GM12801 (cell line): ENCODE measurements around the gene OXGR1.

Experiments used
- TF ChIP-seq, protein P1 (sequence below): IDR thresholded peaks from one replicate; pipeline ENCODE4 v1.5.1; 2011; ENCODE audit warnings: control low read depth; ENCODE audit not compliant: insufficient read length; ENCODE audit errors: extremely low read depth

Gene OXGR1

GRCh38 chr13:96994017-96994857, at the start of gene OXGR1:
Gene OXGR1, minus strand, starts transcription at chr13:96994476. Its CDS starts 6,717 bp downstream, at chr13:96987759.
- TF ChIP-seq, protein P1, sequence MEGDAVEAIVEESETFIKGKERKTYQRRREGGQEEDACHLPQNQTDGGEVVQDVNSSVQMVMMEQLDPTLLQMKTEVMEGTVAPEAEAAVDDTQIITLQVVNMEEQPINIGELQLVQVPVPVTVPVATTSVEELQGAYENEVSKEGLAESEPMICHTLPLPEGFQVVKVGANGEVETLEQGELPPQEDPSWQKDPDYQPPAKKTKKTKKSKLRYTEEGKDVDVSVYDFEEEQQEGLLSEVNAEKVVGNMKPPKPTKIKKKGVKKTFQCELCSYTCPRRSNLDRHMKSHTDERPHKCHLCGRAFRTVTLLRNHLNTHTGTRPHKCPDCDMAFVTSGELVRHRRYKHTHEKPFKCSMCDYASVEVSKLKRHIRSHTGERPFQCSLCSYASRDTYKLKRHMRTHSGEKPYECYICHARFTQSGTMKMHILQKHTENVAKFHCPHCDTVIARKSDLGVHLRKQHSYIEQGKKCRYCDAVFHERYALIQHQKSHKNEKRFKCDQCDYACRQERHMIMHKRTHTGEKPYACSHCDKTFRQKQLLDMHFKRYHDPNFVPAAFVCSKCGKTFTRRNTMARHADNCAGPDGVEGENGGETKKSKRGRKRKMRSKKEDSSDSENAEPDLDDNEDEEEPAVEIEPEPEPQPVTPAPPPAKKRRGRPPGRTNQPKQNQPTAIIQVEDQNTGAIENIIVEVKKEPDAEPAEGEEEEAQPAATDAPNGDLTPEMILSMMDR, result no peak

DNA sequence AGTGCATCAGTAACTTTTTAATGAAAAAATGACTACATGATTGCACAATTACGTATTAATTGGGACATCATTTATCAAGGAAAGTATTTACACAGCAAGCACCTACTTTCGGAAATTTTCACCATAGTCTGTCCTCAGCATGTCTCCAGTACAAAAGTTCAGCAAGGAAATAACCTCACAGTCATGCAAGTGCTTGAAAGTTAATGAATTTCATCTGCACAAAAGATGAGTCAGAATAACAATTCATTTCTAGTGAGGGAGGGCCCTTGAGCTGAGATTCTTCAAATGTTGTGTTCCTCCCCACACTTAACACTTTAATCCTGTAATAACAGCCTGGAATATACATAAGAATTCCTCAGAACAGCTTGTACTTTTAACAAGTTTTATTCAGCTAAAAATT, 49.0 kb upstream of the OXGR1 start:
- TF ChIP-seq, protein P1, result no peak

DNA sequence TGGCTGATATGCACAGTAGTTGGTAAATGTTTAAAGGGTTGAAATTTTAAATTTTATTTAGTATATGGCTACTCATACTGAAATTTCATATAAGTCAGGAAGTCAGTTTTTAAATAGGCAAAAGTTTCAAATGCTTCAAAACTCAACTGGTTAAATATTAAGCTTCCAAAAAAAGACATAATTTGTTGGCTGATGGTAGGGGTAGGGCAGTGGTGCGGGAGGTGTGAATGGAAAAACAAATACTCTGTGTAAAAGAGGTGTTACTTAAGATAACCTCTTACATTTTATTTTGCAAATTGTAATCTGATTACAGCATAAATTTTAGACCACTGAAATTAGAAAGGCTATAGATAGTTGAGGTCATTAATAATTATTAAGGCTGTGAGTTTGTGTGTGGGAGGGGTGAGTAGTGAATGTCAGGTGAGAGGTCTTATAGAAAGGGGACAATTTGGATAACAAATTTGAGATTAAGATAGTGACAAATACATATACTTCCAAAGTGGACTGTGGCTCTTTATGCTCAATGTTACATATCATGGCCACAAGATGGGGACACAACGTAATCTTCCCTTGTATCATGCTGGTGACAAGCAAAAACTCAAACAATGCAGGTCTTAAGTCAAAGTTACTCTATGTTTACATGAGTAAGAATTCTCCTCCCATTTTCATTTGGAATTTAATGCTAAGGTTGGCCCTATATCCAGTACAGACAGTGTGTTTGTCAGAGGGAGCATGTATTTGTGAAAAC, 36.6 kb upstream of the OXGR1 start:
- TF ChIP-seq, protein P1, result no peak

DNA sequence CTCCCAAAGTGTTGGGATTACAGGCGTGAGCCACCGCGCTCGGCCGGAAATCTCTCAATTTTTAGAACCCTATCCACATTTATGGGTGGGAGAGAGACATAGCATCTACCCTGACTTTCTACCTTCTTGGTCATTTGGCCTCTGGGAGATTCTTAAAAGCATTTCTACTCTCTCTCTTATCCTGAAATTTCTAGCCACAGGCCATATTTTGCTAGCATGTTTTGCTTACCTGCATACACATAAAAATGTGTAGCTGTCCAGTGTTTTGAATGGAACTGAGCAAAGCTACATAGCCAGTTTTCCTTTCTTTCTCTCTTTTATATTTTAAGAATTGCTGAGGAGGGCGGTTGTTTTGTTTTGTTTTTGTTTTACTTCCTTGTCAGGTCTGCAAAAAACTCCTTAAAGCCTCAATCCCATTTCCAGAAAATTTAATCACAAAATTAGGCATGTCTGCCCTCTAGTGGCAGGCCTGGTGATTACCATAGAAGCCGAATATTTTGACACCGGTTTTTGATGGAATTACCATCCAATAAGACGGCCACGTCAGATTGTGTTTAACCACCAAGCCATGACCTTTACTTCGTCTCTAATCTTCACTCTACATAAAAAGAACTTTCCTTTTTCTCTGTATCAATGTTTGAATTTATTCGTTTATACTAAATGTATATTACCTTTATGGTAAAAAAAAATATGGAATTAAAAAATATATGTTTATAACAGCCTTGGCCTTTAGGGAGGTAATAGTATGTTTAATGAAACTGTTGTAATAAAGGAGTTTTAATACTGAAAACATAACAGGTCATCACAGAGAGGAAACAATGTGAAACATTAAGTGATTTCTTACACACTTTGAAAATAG, 34.4 kb upstream of the OXGR1 start:
- TF ChIP-seq, protein P1, result no peak

- TF ChIP-seq, protein P1, result no peak
Measured at GRCh38 chr13:97027162-97027554, 32.9 kb upstream of the OXGR1 start.

DNA sequence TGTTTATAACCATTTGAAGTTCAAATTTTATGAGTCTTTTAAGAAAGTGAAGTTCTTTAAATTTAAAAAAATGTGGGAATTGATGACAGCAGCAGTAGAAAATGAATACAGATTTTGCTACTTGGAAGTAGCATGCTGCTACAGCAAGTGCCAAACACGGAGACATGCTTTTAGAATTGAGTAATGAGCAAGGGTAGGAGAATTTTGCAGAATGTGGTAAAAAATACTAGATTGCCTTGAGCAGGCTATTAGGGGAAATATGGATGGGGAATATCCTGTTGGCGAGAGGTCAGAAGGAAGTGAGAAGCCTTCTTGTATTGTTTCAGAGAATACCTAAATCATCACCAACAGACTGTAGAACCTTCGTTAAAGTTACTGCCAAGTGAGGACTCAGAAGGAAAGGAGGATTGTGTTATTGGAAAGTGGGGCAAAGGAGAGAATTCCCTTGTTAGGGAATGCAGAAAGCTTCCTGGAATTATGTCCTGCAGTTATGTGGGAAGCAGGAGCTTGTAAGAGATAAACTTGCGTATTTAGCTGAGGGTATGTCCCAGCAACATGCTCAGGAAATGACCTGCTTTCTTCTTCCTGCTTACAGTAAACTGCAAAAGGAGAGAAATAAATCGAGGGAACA, 32.4 kb upstream of the OXGR1 start:
- TF ChIP-seq, protein P1, result no peak
